H1 (cell line): ENCODE results near the gene PHYHD1. TPM values are rescaled to one million over a fixed set of nuclear protein-coding genes. Genes with fewer than 3 reads are reported as not detected.

Source experiments
- CTCF ChIA-PET: fragments of 300-600 bp; sonication (Branson Sonifier 250); formaldehyde crosslinking; loops from one replicate; lab custom pipeline; 2021; ENCODE audit not compliant: partially characterized antibody; lab: Charles Lee
- POLR2A ChIA-PET: fragments of 300-600 bp; sonication (Branson Sonifier 250); formaldehyde crosslinking; loops from one replicate; lab custom pipeline; 2021; ENCODE audit warnings: inconsistent platforms; ENCODE audit not compliant: partially characterized antibody; lab: Charles Lee
- DNase-seq, 2 experiments: peaks; one replicate each; pipeline versions ENCODE4 v3.0.0 to v3.0.0-alpha.2; 2010 to 2022; ENCODE audit warnings: low spot score in 2 of 2, low read depth in 1 of 2, mixed read lengths in 1 of 2
- FAIRE-seq: peaks from 2 replicates; lab custom pipeline; 2011; peaks lifted over from hg19 to GRCh38; lab: Jason Lieb, UNC
- H2AFZ ChIP-seq: 2 replicates; pipeline ENCODE4 v1.8.1; 2012; ENCODE audit warnings: low read length, inconsistent platforms
- H2AK5ac ChIP-seq: 2 replicates; pipeline ENCODE4 v1.6.1; 2013; ENCODE audit warnings: low read depth, low read length
- H2BK120ac ChIP-seq: replicated peaks from 2 replicates; pipeline ENCODE3; 2013; ENCODE audit warnings: low read depth, low read length, inconsistent platforms
- H2BK12ac ChIP-seq: 2 replicates; pipeline ENCODE4 v1.6.1; 2013; ENCODE audit warnings: low read depth, low read length
- H2BK15ac ChIP-seq: 2 replicates; pipeline ENCODE4 v1.6.1; 2013; ENCODE audit warnings: low read length
- H2BK20ac ChIP-seq: 2 replicates; pipeline ENCODE4 v1.6.1; 2013; ENCODE audit warnings: low read length
- H2BK5ac ChIP-seq: 2 replicates; pipeline ENCODE4 v1.6.1; 2013; ENCODE audit warnings: low read depth, low read length
- H3K14ac ChIP-seq: 2 replicates; pipeline ENCODE4 v1.6.1; 2013; ENCODE audit warnings: inconsistent platforms; ENCODE audit not compliant: insufficient read length
- H3K18ac ChIP-seq: 2 replicates; pipeline ENCODE4 v1.6.1; 2013; ENCODE audit warnings: low read length; ENCODE audit errors: extremely low read depth
- H3K23ac ChIP-seq: 2 replicates; pipeline ENCODE4 v1.6.1; 2013; ENCODE audit warnings: inconsistent platforms; ENCODE audit not compliant: insufficient read length
- H3K23me2 ChIP-seq: 2 replicates; pipeline ENCODE4 v1.6.1; 2013; ENCODE audit warnings: low read depth, low read length
- H3K27ac ChIP-seq: 2 replicates; pipeline ENCODE4 v1.6.1; 2011; ENCODE audit warnings: low read depth, low read length, inconsistent platforms
- H3K27me3 ChIP-seq, 4 experiments: replicated peaks in 1 of 4; 1 replicate in 1 of 4; 2 replicates in 3 of 4; pipeline versions ENCODE4 v1.6.1 to v1.8.1; 2011 to 2013; ENCODE audit warnings: low read length in 3 of 4, mild to moderate bottlenecking in 3 of 4, inconsistent platforms in 2 of 4, mixed read lengths in 2 of 4, moderate library complexity in 1 of 4; ENCODE audit not compliant: control insufficient read depth in 3 of 4, insufficient read depth in 3 of 4; ENCODE audit errors: extremely low read depth in 1 of 4
- H3K36me3 ChIP-seq, 4 experiments: 2 replicates each; pipeline versions ENCODE4 v1.6.1 to v1.8.1; 2011 to 2013; ENCODE audit warnings: mild to moderate bottlenecking in 4 of 4, low read length in 3 of 4, moderate library complexity in 2 of 4, control low read depth in 1 of 4, inconsistent platforms in 1 of 4; ENCODE audit not compliant: insufficient read depth in 4 of 4, control insufficient read depth in 2 of 4
- H3K4ac ChIP-seq: replicated peaks from 2 replicates; pipeline ENCODE3; 2013; ENCODE audit warnings: low read length, low read depth, mixed read lengths, inconsistent platforms; ENCODE audit not compliant: insufficient read length
- H3K4me1 ChIP-seq, 4 experiments: replicated peaks in 1 of 4; 1 replicate in 1 of 4; 2 replicates in 3 of 4; pipeline versions ENCODE4 v1.6.1 to v1.8.1; 2011 to 2013; ENCODE audit warnings: low read length in 3 of 4, inconsistent platforms in 2 of 4, mixed read lengths in 1 of 4; ENCODE audit not compliant: insufficient read depth in 4 of 4, control insufficient read depth in 3 of 4
- H3K4me2 ChIP-seq, 2 experiments: 2 replicates each; pipeline versions ENCODE4 v1.6.1 to v1.8.1; 2011 to 2013; ENCODE audit warnings: low read depth in 2 of 2, low read length in 2 of 2, control low read depth in 1 of 2, inconsistent platforms in 1 of 2, mild to moderate bottlenecking in 1 of 2; ENCODE audit not compliant: insufficient read depth in 1 of 2
- H3K4me3 ChIP-seq, 4 experiments: fragments of 200-600, 300-600 bp in 1 of 4; sonication (generic), shearing (Covaris generic), sonication (Bioruptor Twin) in 1 of 4; 2 replicates each; pipeline versions ENCODE4 v1.5.1 to v1.8.1; 2011 to 2016; ENCODE audit warnings: low read length in 4 of 4, low read depth in 3 of 4, control low read depth in 2 of 4, inconsistent platforms in 2 of 4, mild to moderate bottlenecking in 2 of 4, mixed read lengths in 1 of 4, moderate library complexity in 1 of 4; ENCODE audit not compliant: insufficient read depth in 2 of 4; ENCODE audit errors: extremely low read depth in 1 of 4
- H3K56ac ChIP-seq: replicated peaks from 2 replicates; pipeline ENCODE3; 2013; ENCODE audit warnings: low read depth, mild to moderate bottlenecking, mixed read lengths, low read length, inconsistent platforms; ENCODE audit not compliant: insufficient read length
- H3K79me1 ChIP-seq: 2 replicates; pipeline ENCODE4 v1.6.1; 2013; ENCODE audit warnings: low read depth, low read length, control low read depth
- H3K79me2 ChIP-seq, 2 experiments: 2 replicates each; pipeline versions ENCODE4 v1.6.1 to v1.8.1; 2012 to 2013; ENCODE audit warnings: low read length in 2 of 2, mild to moderate bottlenecking in 2 of 2, inconsistent platforms in 1 of 2; ENCODE audit not compliant: insufficient read depth in 2 of 2, control insufficient read depth in 1 of 2
- H3K9ac ChIP-seq, 4 experiments: replicated peaks in 1 of 4; 1 replicate in 1 of 4; 2 replicates in 3 of 4; pipeline versions ENCODE4 v1.6.1 to v1.8.1; 2011 to 2013; ENCODE audit warnings: low read depth in 3 of 4, low read length in 3 of 4, control low read depth in 2 of 4, mild to moderate bottlenecking in 2 of 4, moderate library complexity in 2 of 4, inconsistent platforms in 1 of 4; ENCODE audit errors: extremely low read depth in 1 of 4
- H3K9me3 ChIP-seq, 2 experiments: 2 replicates each; pipeline versions ENCODE4 v1.6.1 to v1.8.1; 2012 to 2013; ENCODE audit warnings: mild to moderate bottlenecking in 2 of 2, moderate library complexity in 2 of 2, control low read depth in 1 of 2, inconsistent platforms in 1 of 2, low read depth in 1 of 2, low read length in 1 of 2, mixed read lengths in 1 of 2; ENCODE audit not compliant: insufficient read depth in 2 of 2
- H4K20me1 ChIP-seq, 2 experiments: replicated peaks in 1 of 2; 2 replicates each; pipeline versions ENCODE3 to v1.8.1; 2011 to 2013; ENCODE audit warnings: inconsistent platforms in 2 of 2, low read length in 2 of 2, mild to moderate bottlenecking in 1 of 2; ENCODE audit not compliant: insufficient read depth in 2 of 2, control insufficient read depth in 1 of 2
- H4K5ac ChIP-seq: 2 replicates; pipeline ENCODE4 v1.6.1; 2013; ENCODE audit warnings: low read length, low read depth, mixed read lengths, inconsistent platforms; ENCODE audit not compliant: insufficient read length
- H4K8ac ChIP-seq: 2 replicates; pipeline ENCODE4 v1.8.0; 2013; ENCODE audit warnings: mild to moderate bottlenecking, moderate library complexity, low read length, inconsistent platforms; ENCODE audit not compliant: insufficient read depth; ENCODE audit errors: extremely low read depth
- H4K91ac ChIP-seq: replicated peaks from 2 replicates; pipeline ENCODE3; 2013; ENCODE audit warnings: low read length, mixed read lengths, inconsistent platforms; ENCODE audit not compliant: insufficient read length
- ATF2 ChIP-seq: IDR thresholded peaks from 2 replicates; pipeline ENCODE4 v1.6.1; 2012; ENCODE audit warnings: low read length, inconsistent platforms
- CREB1 ChIP-seq: IDR thresholded peaks from 2 replicates; pipeline ENCODE4 v1.6.1; 2012; ENCODE audit warnings: inconsistent platforms
- HDAC6 ChIP-seq: IDR thresholded peaks from one replicate; pipeline ENCODE4 v1.7.1; 2012; ENCODE audit warnings: low read depth, mild to moderate bottlenecking, inconsistent platforms, low read length, moderate library complexity
- JUN ChIP-seq: IDR thresholded peaks from 2 replicates; pipeline ENCODE4 v1.6.1; 2011; ENCODE audit warnings: low read depth, mild to moderate bottlenecking, improper control_type of control experiment, low read length
- JUND ChIP-seq: IDR thresholded peaks from 2 replicates; pipeline ENCODE4 v1.6.1; 2011; ENCODE audit warnings: mild to moderate bottlenecking, improper control_type of control experiment, low read length
- MAFK ChIP-seq: IDR thresholded peaks from 2 replicates; pipeline ENCODE4 v1.6.1; 2012; ENCODE audit warnings: low read depth, mild to moderate bottlenecking, improper control_type of control experiment, low read length
- NRF1 ChIP-seq: IDR thresholded peaks from 2 replicates; pipeline ENCODE4 v1.6.1; 2011; ENCODE audit warnings: mild to moderate bottlenecking, low read depth, low read length, improper control_type of control experiment
- PHF8 ChIP-seq: fragments of 200-600 bp; sonication (generic); conservative IDR thresholded peaks from 2 replicates; pipeline ENCODE4 v1.7.1; 2012; ENCODE audit warnings: low read depth, mild to moderate bottlenecking, inconsistent platforms, low read length, moderate library complexity
- RAD21 ChIP-seq, 2 experiments: IDR thresholded peaks in 1 of 2; conservative IDR thresholded peaks in 1 of 2; 2 replicates each; pipeline ENCODE4 v1.6.1; 2011; ENCODE audit warnings: low read depth in 2 of 2, low read length in 2 of 2, improper control_type of control experiment in 1 of 2, inconsistent platforms in 1 of 2, mild to moderate bottlenecking in 1 of 2, moderate library complexity in 1 of 2
- TAF1 ChIP-seq: IDR thresholded peaks from 2 replicates; pipeline ENCODE4 v1.6.1; 2011; ENCODE audit warnings: mild to moderate bottlenecking, low read depth, low read length
- USF2 ChIP-seq: IDR thresholded peaks from 2 replicates; pipeline ENCODE4 v1.6.1; 2011; ENCODE audit warnings: low read length, improper control_type of control experiment
- WGBS, 2 experiments: shearing (Covaris generic) in 1 of 2; methylation state at CpG; one replicate each; pipeline versions ENCODE4 v1.1.6 to v1.1.7; 2013 to 2015; ENCODE audit warnings: low lambda C conversion rate in 2 of 2, mixed read lengths in 2 of 2, inconsistent platforms in 1 of 2, low coverage in 1 of 2, missing lambda C conversion rate in 1 of 2; ENCODE audit not compliant: insufficient replicate concordance in 2 of 2, insufficient coverage in 1 of 2, insufficient read length in 1 of 2; ENCODE audit errors: extremely low coverage in 1 of 2, missing lambda C conversion rate in 1 of 2; 5-methylcytosine and 5-hydroxymethylcytosine counted together
- polyA plus RNA-seq, 7 experiments: library from polyadenylated mRNA; depleted of rRNA in 3 of 7; stranded (reverse) in 5 of 7; unstranded in 2 of 7; fragments of >200 nt in 5 of 7; fragments of 200-250 nt in 2 of 7; gene quantifications; 1 replicate in 5 of 7; 2 replicates in 1 of 7; 4 replicates in 1 of 7; pipeline versions ENCODE4 v1.2.1 to v1.2.3, GENCODE V29; 2011 to 2013; ENCODE audit warnings: missing spikeins in 2 of 7, mixed read lengths in 2 of 7
- total RNA-seq: library from RNA; stranded (reverse); fragmentation: NEBNext Ultra II Directional; extraction: Animal tissue kit (Norgen Biotek cat#: 25700); gene quantifications from 2 replicates; pipeline ENCODE4 v1.2.1, GENCODE V29; 2021

Gene PHYHD1
- total and polyA plus RNA-seq, 2 of the 8 experiments (the other 6 are each of a cell fraction or from before 2014, with no cell fraction given): 14.1 to 25.6 TPM

- Histone ChIP-seq H2BK20ac (no peak overlapping the region), H3K9me3 (no peaks in the 10 kb centered on the region), H4K91ac (no peak overlapping the region), H3K36me3 (no peaks in the 10 kb centered on the region), H3K18ac (no peak overlapping the region), H3K23me2 (peaks cover 5% of the 10 kb centered on the region), H3K27me3 (no peaks in the 10 kb centered on the region), H2AK5ac (no peak overlapping the region), H3K9ac (no peak overlapping the region), H4K20me1 (peaks cover 3 to 4% of the 10 kb centered on the region in 2 experiments), H2AFZ (no peak overlapping the region), H3K27ac (no peak overlapping the region), H4K5ac (no peak overlapping the region), H2BK12ac (no peak overlapping the region), H3K79me2 (peaks cover 5 to 57% of the 10 kb centered on the region in 2 experiments), H2BK15ac (no peak overlapping the region), H2BK5ac (no peak overlapping the region), H4K8ac (no peak overlapping the region), H3K56ac (no peak overlapping the region), H3K4me3 (no peak overlapping the region), H3K14ac (no peak overlapping the region), H2BK120ac (no peak overlapping the region), H3K4ac (no peak overlapping the region), H3K79me1 (peaks cover 10% of the 10 kb centered on the region), H3K23ac (no peak overlapping the region), H3K4me2 (no peak overlapping the region), H3K4me1 (0 out of 7 replicates have a peak, but pooled peaks cover 0 to 4% (median 0%) of the 10 kb centered on the region in 4 experiments)
- ChIA-PET POLR2A (interaction anchor here (0.7 to 2.0 kb wide), 8 partner anchors 9 to 182 kb away, joined by 3 to 10 read pairs (median 3); partner anchors contain the start of gene ZER1), CTCF (interaction anchor here (0.6 to 12.6 kb wide), 24 partner anchors 9 to 947 kb away, joined by 3 to 133 read pairs (median 3); partner anchors contain the start of genes ENDOG, PHYHD1 and PIP5KL1)
- no peak for FAIRE-seq
- WGBS, 2 experiments: 99% methylated on average over 5 of the region's 5 CpGs; no CpG with 5 or more reads in 1 of the 2 experiments
- DNase-seq: no peak
- TF ChIP-seq ATF2 (no peak), NRF1 (no peak), PHF8 (no peak), TAF1 (no peak), MAFK (no peak), USF2 (no peak), RAD21 (IDR thresholded peaks at IDR 0.05 in 1 of 2, conservative IDR thresholded peaks at IDR 0.05 in 1 of 2; ENCODE audit: low read depth in 2 of 2, low read length in 2 of 2) (no peak), CREB1 (no peak), JUN (no peak), HDAC6 (no peak), JUND (no peak)
Measured at GRCh38 chr9:128877852-128878251, 42.9 kb upstream of the PHYHD1 start.
